HG03432 (cell line): ENCODE data around the gene LCE6A.

Experiments used
- ATAC-seq: cut with Tn5 transposase; IDR thresholded peaks from one replicate; pipeline ENCODE4 v1.9.1; 2021; ENCODE audit warnings: mild to moderate bottlenecking, moderate library complexity; ENCODE audit not compliant: unreplicated experiment

The LCE6A gene, protein sequence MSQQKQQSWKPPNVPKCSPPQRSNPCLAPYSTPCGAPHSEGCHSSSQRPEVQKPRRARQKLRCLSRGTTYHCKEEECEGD

DNA sequence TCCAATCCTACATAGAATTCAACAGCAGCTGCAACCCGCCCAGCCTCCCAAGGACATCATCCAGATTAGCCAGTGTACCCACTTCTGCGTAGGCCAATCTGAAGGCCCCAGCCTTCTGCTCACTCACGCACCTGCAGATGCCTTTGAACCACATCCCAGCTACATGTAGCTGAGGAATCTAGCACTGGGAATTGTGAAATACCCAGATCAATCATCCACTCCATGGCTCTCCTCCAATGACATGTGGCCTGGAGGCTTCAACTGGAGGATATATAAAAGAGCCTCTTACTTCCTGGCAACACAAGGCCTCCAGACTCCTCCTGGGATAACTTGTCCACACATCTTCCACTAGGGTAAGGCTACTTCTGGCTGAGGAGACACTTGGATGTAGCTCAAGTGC is at the start of gene LCE6A:
TSS of gene LCE6A (plus strand) at position 301 of the 400 bp plus-strand sequence. CDS start 665 bp downstream, outside the sequence.
- ATAC-seq = no peak

DNA sequence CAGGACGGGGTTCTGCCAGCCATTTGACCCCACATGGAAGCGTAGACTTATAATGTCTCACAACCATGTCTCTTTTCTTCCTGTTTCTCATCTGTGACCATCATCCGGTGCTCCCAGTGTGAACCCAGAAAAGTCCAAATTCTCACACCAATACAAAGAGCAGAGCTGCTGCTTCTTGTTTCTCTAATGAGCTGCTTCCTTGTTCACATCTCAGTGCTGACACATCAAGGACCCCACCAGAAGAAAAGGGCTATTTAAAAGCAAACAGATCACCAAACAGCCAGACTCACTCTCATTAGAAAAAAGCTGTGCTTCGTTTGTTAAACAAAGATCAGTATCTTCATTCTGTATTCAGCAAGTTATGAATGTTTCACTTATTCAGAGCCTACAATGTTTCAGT is 47.0 kb upstream of the LCE6A start:
- ATAC-seq = no peak

DNA sequence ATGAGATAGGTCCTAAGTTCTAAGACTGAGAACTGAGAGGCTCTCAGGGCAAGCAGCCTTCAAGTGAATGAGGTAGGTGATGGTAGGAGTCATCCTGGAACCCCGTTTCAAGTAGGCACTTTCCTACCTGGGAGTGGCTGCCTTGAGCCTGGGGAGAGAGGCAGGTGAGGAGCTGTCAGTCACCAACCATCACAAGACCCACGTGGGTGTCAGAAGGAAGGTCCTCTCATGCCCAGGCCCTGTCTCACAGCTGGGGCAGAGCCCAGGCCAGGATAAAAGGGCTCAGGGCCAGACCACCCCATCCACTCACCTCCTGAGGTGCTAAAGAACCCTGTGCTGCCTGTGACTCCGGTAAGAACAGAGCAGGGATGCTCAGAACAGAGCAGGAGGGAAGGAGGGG is 46.2 kb upstream of the LCE6A start, which contains the start of gene LCE1D:
TSS of gene LCE1D (plus strand) at position 301 of the 400 bp plus-strand sequence. CDS start 1,074 bp downstream, outside the sequence.
- ATAC-seq = no peak

DNA sequence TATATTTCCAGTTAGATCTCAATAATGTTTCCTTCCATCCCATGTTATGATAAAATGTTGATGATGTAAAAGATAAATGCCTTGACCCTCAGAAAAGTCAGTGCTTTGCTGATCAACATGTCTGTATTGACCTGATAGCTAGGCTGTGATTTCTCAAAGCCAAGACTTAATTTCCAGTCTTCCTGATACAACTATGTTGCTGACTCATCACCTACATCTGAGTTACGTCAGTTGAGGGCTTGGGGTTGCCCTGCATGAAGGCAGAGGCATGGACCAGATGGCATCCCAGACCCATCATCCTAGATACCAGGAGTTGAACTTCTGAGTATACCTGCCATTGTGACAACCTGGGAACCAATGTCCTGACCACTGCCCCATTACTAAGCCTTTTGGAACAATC is 41.3 kb upstream of the LCE6A start:
- no peak for ATAC-seq

DNA sequence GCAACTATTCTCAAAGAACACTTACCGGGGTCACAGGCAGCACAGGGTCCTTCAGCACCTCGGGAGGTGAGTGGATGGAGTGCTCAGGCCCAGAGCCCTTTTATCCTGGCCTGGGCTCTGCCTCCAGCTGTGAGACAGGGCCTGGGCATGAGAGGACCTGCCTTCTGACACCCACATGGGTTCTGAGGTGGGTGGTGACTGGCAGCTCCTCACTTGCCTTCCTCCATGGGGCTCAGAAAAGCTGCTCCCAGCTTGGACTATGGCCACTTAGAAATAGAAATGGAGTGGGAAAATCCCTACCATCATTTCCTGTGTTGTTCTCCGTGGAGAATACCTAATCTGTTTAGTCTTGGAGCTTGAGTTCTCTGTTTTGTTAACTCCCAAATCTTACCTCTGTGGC is 36.1 kb upstream of the LCE6A start, which contains the start of gene LCE1C:
TSS of gene LCE1C (minus strand) at position 76 of the 400 bp plus-strand sequence. CDS start 1,173 bp downstream, outside the sequence.
- no peak for ATAC-seq

DNA sequence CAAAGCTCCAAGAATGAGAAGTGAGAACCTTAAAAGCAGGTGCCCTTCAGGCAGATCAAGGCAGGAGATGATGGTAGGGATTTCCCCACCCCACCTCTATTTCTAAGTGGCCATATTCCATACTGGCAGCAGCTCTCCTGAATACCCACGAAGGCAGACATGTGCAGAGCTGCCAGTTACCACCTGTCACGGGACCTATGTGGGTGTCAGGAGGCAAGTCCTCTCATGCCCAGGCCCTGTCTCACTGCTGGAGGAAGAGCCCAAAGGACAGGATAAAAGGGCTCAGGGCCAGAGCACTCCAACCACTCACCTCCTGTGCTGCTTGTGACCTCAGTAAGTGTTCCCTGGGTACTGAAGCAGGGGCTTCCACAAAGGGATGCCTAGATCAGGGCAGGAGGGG is 31.6 kb upstream of the LCE6A start:
- no peak for ATAC-seq

DNA sequence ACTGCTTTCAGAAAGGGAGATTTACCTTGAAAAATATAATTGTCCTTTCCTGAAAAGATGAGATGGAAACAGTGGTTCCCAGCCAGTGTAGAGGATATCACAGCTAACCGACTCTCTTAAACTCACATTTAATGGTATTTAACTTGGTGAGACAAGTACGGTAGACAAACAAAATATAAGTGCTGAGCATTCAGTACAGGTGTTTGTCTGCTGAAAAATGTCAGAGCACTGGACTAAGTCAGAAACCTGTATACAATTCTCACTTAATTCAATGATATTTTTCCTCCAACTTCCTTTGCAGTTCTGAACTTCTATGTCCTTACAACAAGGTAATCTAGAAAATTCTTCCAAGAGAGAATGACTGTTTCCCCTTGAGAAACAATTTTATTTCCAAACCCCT is 31.0 kb upstream of the LCE6A start, which contains the start of gene LCE1B:
TSS of gene LCE1B (plus strand) at position 301 of the 400 bp plus-strand sequence. CDS start 476 bp downstream, outside the sequence.
- no peak for ATAC-seq

DNA sequence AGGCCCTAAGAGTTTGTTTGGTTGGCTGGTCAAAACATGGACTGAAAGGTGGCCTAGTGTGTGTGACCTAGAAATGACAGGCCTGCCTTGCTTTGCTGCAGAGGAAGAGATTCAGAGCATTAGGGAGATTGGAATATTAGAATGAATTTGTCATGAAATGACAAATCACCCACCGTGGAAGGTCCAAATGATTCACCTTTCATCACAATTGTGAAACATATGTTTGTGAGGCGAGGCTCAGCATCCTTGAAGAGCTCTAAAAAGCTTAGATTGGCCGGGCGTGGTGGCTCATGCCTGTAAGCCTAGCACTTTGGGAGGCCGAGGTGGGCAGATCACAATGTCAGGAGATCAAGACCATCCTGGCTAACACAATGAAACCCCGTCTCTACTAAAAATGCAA is 25.3 kb upstream of the LCE6A start:
- ATAC-seq = no peak

DNA sequence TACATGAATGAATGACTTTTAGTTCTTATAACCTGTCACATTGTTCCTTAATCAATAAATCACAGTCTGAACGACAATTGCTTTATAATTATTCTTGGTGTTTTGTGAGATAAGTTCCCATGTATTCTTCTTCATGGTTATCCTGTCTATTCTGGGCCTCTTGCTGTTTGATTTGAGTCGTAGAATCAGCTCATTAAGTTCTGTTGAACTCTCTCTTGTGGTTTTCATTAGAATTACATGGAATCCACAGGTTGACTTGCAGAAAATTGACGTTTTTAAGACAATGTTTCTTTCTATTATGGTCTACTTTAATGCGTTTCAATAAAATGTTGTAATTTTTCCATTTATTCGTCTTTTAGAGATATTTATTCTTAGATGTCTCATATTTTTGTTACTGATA is 19.4 kb upstream of the LCE6A start:
- ATAC-seq = no peak

DNA sequence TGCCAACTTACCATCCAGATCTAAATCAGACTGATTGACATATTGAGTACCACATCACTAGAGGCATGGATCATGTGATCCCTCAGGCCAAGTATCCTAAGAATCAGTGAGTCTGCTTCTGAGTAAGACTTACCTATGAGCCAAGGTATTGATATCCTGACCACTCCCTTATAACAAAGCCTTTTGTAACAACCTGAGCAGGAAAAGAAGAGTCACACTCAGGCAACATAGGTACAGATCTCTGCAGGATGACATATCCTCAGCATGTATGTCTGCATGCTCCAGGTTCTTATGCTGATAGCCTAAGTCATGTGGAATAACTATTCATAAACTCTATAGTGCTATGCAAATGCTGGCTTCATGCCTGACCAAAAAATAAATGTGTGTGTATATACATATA is 17.7 kb upstream of the LCE6A start:
- ATAC-seq = no peak

DNA sequence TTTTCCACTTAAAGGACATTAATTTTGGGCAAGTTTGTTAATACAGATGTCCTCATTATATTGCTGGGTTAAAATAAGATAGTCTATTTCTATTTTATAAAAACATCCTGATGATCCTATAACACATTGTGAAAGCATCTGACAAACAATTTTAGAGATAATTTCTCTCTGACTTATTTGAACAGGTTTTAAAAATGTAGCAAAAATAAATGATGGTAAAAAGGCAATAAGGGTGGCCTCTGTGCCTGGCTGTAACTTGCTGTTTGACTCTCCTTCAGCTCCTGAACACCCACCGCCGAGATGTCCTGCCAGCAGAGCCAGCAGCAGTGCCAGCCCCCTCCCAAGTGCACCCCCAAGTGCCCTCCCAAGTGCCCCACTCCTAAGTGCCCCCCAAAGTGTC is 15.5 kb upstream of the LCE6A start, which contains the start of gene LCE1A:
TSS of gene LCE1A (plus strand) at position 301 of the 400 bp plus-strand sequence. CDS start at position 301, 0 bp downstream.
- ATAC-seq = no peak

DNA sequence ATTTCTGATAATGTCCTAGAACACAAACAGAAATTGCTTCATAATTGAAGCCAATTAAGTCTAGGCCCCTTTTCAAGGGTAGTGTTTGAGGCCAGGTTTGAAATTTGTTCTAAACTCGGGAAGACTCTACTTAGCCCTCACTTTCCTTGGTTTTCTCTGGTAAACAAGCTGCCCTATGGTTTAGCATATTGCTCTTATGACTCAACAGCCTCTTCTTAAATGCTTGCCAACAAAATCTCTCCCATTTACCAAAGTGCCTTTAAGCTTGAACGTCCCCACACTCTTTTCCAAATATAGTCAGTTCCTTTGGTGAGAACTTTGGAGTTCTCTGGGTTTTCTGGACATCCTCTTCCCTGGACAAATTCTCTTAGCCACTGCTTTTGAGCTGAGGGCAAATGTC is 5.8 kb upstream of the LCE6A start:
- no peak for ATAC-seq

DNA sequence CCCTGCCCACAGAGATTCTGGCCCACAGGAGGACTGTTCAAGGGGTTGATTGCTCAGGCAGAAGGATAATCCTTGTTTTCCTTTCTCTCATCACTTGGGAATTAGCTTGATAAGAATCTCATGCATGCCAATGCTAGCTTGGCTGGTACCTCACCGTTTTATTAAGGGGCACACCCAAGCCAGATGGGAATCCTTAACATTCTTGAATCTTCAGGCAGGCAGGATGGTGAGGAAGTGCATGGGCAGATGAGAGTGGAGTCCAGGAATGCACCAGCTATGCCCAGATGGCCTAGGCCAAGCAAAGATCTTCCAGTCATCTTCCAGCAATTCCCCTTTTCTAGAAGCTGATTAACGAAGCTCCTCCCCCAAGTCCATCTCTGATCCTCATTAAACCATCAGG is 13.0 kb downstream of the LCE6A start:
- no peak for ATAC-seq

DNA sequence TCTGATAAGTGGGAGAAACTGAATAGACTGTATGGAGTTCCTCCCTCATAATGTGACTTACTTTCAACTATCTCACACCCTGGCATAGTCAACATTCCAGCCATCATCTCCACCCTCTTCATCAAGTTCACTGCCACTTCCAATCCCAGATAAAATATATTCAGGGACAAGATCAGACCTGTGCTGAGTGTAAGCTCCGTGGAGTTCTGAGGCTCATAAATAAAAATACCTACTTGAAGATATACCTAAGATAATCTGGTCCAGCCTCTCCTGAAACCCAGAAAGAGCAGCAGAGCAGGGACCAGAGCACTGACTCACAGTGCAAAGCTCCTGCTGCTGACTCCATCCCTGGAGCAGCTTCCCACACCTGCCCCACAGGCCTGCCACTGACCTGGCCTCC is 15.4 kb downstream of the LCE6A start:
- ATAC-seq = no peak

DNA sequence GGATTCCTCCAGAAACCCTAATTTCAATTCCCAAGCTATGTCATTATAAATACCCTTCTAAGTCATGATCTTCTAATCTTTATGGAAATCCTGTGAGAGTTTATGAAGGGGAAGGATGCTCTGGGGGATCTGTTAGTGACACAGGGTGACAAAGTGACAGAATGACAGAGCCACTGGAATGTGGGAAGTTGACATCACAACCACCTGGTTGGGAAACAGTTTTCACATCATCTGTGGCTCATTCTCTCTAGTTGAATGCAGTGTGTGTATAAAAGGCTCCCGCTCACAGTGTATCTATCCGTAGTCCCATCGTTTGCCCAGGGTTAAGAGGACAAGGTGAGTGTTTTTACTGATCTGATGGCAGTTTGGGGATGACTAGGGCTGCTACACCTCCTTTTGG is 17.0 kb downstream of the LCE6A start, which contains the start of gene LCE7A:
TSS of gene LCE7A (plus strand) at position 301 of the 400 bp plus-strand sequence. CDS start 702 bp downstream, outside the sequence.
- no peak for ATAC-seq

DNA sequence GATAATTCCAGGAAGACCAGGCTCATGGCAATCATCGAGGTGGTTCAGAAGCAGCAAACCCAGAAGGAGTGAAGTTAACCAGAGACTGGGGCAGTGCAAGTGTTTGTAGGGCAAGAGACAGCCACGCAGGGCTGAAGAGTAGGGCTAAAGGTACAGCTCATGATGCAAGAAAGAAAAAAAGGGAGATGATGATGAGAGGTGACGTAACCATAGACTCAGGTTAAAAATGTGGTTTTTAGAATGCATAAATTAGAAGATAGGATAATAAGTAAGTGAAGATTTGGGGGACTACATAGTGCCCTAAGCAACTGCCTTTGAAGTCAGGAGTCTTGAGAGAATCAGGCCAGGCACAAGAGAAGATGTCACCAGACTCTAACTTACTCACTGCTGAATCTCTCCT is 17.5 kb downstream of the LCE6A start:
- no peak for ATAC-seq

DNA sequence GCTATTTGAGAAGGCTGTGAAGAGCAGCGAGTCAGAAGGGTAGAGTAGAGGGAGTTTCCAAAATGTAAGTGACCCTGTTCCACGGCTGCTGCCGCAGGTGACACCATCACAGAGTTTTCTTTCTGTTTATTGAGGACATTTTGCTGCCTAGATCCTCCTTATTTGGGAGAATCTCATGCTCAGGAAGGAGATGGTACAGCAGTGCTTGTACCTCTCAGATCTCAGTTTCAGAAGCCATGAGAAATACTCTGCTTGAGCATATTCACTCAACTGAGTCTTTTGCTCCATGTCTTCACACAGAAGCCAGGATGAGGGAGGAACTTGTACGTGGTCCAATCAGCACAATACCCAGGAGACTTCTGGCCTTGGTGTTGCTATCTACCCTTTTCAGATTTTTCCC is 18.7 kb downstream of the LCE6A start:
- no peak for ATAC-seq

DNA sequence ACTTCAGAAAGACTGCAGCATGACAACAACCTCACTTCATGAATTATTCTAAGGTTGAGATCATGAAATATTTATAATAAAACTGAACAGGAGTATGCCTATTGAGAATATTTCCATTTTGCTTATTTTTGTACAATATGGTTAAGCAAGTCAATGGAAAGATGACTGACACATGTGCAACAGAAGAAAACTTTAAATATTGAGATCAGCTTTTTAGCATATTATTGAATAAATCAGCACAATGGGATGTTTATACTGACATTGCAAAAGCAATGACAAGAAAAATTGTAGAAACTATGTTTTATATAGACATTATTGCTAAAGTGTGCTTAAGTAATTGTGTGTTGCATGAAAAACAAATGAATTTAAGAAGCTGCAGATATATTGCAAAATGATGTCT is 21.8 kb downstream of the LCE6A start:
- ATAC-seq = no peak

DNA sequence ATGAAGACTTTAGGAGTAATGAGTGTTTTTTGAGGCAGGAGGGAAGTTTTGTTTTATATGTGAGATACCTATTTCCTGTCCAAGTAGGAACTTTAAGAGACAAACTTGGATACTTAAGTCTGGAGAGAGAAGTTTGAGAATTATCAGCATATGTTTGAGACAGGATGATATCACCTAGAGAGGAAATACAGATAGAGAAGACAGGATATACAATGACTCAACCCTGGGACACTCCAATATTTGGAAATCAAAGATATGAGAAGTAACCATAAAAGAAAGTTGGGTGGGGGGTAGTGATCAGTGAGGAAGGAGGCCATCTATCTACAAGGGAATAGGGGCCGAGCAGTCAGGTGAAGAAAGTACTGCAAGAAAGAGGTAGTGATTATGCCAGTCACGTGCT is 23.7 kb downstream of the LCE6A start:
- no peak for ATAC-seq

DNA sequence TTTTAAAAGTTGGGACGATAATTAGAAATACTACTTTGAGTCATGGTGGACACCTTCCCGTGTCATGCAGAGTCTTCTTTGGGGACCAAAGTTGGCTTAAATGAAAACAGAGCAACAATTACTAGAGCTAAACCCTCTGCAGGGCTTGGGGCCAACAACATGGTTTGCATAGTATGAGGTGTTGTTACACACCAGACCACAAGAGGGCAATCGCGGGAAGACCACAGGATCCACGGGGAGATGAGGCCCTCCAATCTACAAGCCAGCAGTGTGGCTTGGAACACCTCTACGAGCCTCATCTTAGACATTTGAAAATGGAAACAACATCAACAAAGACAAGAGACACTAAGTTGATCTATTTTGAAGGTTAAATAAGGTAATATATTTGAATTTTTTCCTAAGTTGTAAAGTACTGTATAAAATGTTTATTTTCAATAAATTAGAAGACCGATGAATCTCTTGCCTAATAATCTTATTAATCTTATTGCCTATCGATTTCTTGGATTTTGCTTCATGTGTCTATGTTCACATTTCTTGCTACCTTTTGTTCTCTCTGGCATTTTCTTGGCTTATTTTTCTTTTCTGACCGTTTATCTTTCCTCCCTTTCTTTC is 27.3 kb downstream of the LCE6A start:
- no peak for ATAC-seq

DNA sequence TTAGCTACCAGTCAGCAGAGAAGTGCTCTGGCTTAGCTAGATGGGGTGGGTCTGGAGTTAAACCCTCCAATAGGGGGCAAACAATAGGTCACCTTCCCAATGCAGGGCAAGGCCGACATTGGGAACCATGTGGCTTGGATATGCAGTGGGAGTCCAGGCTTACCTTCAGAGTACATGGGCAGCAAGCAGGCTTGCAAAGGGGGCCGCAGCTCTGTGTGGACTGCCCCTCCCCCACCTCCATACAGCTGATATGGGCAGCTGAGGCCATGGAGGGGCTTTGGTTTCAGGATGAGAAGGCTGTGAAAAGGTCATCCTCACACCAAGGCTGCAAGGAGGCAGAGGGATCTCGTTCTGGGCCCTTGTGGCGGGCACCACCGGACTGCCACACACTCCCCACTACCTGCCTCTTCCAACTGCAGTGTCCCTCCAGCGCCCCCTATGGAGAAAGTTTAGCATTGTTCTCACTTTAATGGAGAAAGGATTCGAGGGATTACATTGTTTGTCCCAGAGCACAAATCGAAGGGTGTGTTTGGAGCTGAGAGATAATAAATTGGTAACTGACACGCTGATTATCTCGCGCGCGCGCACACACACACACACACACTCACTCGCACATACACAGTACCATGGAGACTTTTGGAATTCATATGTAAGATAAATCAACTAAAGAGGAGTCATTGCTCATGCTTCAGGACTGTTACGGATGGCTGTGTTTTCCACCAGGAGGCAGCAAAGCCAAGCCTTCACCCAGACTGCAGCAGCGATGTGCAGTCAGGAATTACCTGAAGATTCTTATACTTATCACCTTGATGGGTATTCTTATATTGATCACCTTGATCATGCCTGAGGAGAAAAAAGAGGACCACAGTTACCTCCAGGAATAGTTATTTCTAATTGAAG is 28.4 kb downstream of the LCE6A start:
- no peak for ATAC-seq

DNA sequence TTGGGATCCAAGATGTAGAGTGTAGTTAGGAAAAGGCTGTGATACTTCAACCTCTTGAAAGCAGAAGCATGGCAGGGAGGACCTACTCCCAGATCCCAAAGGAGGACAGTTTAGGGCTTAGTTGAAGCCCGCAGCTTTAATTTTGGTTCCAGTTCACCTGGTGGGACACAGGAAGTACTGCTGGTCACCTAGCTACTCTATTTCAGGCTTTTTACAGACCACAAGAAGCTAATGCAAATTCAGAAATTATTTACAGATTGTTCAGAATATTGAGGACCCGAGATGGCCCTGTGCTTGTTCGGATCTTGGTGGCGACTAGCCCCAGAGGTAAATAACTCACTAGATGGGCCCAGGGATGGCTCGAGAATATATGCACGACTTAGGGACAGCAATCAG is 29.1 kb downstream of the LCE6A start:
- no peak for ATAC-seq
